Hepatocyte (in vitro differentiated cells): ENCODE data around the gene HYLS1. TPM values are rescaled to one million over a fixed set of nuclear protein-coding genes. Genes with fewer than 3 reads are reported as not detected.
A peak's percentile ranks its signal among the peaks of the same experiment; 100 is the strongest.

Experiments used
- DNase-seq: peaks from one replicate; pipeline ENCODE4 v3.0.0-alpha.2; 2016; ENCODE audit warnings: low spot score
- H2AFZ ChIP-seq: fragments of 200-600 bp; sonication (generic); 2 replicates; pipeline ENCODE4 v1.6.0; 2016; ENCODE audit warnings: antibody characterized with exemption, mild to moderate bottlenecking
- H3K27ac ChIP-seq: fragments of 200-600 bp; sonication (generic); 2 replicates; pipeline ENCODE4 v1.5.1; 2016; ENCODE audit warnings: mild to moderate bottlenecking
- H3K27me3 ChIP-seq: fragments of 200-600 bp; sonication (generic); 2 replicates; pipeline ENCODE4 v1.6.1; 2016
- H3K36me3 ChIP-seq: fragments of 200-600 bp; sonication (generic); replicated peaks from 2 replicates; pipeline ENCODE4 v1.5.1; 2016; ENCODE audit warnings: low read depth; ENCODE audit not compliant: insufficient read depth
- H3K4me1 ChIP-seq: fragments of 200-600 bp; sonication (generic); 2 replicates; pipeline ENCODE4 v1.5.1; 2016; ENCODE audit warnings: mild to moderate bottlenecking, moderate library complexity; ENCODE audit not compliant: insufficient read depth
- H3K4me2 ChIP-seq: fragments of 200-600 bp; sonication (generic); 2 replicates; pipeline ENCODE4 v1.6.0; 2016
- H3K4me3 ChIP-seq: fragments of 200-600 bp; sonication (generic); 2 replicates; pipeline ENCODE4 v1.5.1; 2016; ENCODE audit warnings: mild to moderate bottlenecking
- H3K79me2 ChIP-seq: fragments of 200-600 bp; sonication (generic); 2 replicates; pipeline ENCODE4 v1.6.0; 2017; ENCODE audit warnings: mild to moderate bottlenecking
- H3K9me2 ChIP-seq: fragments of 200-600 bp; sonication (generic); replicated peaks from 2 replicates; pipeline ENCODE4 v1.6.0; 2017; ENCODE audit warnings: mild to moderate bottlenecking; ENCODE audit not compliant: insufficient read depth
- H3K9me3 ChIP-seq: fragments of 200-600 bp; sonication (generic); 2 replicates; pipeline ENCODE4 v1.5.1; 2016; ENCODE audit warnings: low read depth, mild to moderate bottlenecking
- H4K20me1 ChIP-seq: fragments of 200-600 bp; sonication (generic); 2 replicates; pipeline ENCODE4 v1.6.0; 2016; ENCODE audit warnings: mild to moderate bottlenecking; ENCODE audit not compliant: insufficient read depth, poor library complexity, severe bottlenecking
- EZH2 ChIP-seq: fragments of 200-600 bp; sonication (generic); IDR thresholded peaks from 2 replicates; pipeline ENCODE4 v1.6.1; 2016; ENCODE audit warnings: antibody characterized with exemption, mild to moderate bottlenecking, borderline replicate concordance
- EZH2phosphoT487 ChIP-seq: fragments of 200-600 bp; sonication (generic); IDR thresholded peaks from one replicate; pipeline ENCODE4 v1.6.1; 2018; ENCODE audit warnings: antibody characterized with exemption, mild to moderate bottlenecking, low read depth, moderate library complexity; ENCODE audit not compliant: unreplicated experiment, severe bottlenecking
- WGBS: methylation state at CpG from one replicate; pipeline ENCODE4 v1.1.6; 2016; ENCODE audit warnings: low lambda C conversion rate; ENCODE audit errors: missing lambda C conversion rate; 5-methylcytosine and 5-hydroxymethylcytosine counted together
- polyA plus RNA-seq: library from polyadenylated mRNA; unstranded; fragments of >200 nt; fragmentation: Nextera tagmentation; extraction: Ambion mirVana; gene quantifications from 2 replicates; pipeline ENCODE4 v1.2.1, GENCODE V29; 2016
- total RNA-seq: library from RNA; depleted of rRNA; stranded (reverse); fragments of >200 nt; gene quantifications from 2 replicates; pipeline ENCODE4 v1.2.3, GENCODE V29; 2014
- TF ChIP-seq, protein P1 (sequence below): fragments of 200-600 bp; sonication (generic); IDR thresholded peaks from 2 replicates; pipeline ENCODE4 v1.5.1; 2016; ENCODE audit warnings: antibody characterized with exemption, mild to moderate bottlenecking; ENCODE audit not compliant: poor library complexity

Gene HYLS1
- total and polyA plus RNA-seq, 2 experiments from 2014 or later = 5.4 to 5.7 TPM

DNA sequence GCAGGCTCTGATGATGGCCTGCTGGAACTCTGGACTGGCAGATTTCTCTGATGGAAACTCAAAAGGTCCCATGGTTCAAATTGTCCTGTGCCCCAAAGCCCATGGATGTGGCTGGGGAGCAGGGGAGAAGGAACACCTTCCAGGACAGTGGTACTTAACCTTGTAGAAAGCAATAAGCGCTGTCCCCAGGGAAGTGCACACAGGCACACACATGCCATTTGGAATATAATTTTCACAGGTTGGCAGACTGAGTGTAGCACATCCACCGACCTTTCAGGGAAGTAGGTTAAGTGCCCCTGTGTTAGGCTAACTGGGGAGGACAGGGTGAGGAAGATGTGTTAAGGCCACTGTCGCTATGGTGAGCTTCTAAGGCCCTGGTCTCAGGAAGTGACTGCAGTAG, 34.7 kb downstream of the HYLS1 start:
- Histone ChIP-seq H3K9me3 (no peaks in the 10 kb centered on the region), H3K27ac (no peak overlapping the region), H4K20me1 (no peaks in the 10 kb centered on the region), H3K9me2 (no peaks in the 10 kb centered on the region), H3K4me2 (no peak overlapping the region), H3K36me3 (no peaks in the 10 kb centered on the region), H2AFZ (no peak overlapping the region), H3K79me2 (no peaks in the 10 kb centered on the region), H3K4me3 (no peak overlapping the region), H3K27me3 (peaks cover 4% of the 10 kb centered on the region), H3K4me1 (peaks cover 15% of the 10 kb centered on the region)
- 87% methylated on average over 3 of the region's 3 CpGs for WGBS
- DNase-seq = no peak
- TF ChIP-seq, protein P1, sequence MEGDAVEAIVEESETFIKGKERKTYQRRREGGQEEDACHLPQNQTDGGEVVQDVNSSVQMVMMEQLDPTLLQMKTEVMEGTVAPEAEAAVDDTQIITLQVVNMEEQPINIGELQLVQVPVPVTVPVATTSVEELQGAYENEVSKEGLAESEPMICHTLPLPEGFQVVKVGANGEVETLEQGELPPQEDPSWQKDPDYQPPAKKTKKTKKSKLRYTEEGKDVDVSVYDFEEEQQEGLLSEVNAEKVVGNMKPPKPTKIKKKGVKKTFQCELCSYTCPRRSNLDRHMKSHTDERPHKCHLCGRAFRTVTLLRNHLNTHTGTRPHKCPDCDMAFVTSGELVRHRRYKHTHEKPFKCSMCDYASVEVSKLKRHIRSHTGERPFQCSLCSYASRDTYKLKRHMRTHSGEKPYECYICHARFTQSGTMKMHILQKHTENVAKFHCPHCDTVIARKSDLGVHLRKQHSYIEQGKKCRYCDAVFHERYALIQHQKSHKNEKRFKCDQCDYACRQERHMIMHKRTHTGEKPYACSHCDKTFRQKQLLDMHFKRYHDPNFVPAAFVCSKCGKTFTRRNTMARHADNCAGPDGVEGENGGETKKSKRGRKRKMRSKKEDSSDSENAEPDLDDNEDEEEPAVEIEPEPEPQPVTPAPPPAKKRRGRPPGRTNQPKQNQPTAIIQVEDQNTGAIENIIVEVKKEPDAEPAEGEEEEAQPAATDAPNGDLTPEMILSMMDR = no peak
- TF ChIP-seq EZH2 (no peak), EZH2phosphoT487 (no peak)

DNA sequence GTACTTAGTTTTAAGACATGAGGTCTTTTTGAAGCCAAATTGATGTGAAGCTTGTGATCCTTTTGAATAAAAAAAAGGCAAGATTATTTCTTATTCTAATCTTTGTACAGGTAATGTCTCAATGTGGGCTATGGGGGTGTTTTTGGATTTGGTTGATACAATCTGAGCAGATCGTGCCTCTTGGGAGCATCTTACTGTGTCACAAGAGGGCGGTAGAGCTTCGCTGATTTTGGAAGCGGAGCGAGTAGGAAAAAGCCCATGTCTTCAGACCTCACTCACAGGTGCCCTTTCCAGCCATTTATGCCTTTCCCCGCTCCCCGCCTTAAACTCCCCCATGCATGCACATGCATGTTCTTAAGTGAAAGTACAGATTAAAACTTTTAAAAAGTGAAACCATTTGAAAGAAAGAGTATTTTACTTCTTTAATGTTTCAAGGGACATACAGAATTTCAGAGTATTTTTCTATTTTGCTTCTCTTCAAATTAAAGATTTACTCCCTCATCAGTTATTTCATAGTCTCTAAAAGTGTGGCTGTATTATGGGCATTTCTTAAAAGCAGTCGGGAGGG, 35.6 kb downstream of the HYLS1 start:
- peaks cover 15% of the 10 kb centered on the region for H3K4me1 ChIP-seq
- no peaks in the 10 kb centered on the region for H3K79me2 ChIP-seq
- H4K20me1 ChIP-seq = no peaks in the 10 kb centered on the region
- H3K4me3 ChIP-seq = no peak overlapping the region
- H3K36me3 ChIP-seq = no peaks in the 10 kb centered on the region
- DNase-seq = peak; percentile 86
- no peaks in the 10 kb centered on the region for H3K27me3 ChIP-seq
- no peak overlapping the region for H3K27ac ChIP-seq
- no peak overlapping the region for H2AFZ ChIP-seq
- no peaks in the 10 kb centered on the region for H3K9me3 ChIP-seq
- no peak overlapping the region for H3K4me2 ChIP-seq
- H3K9me2 ChIP-seq = no peaks in the 10 kb centered on the region
- 11% methylated on average over 8 of the region's 8 CpGs for WGBS
- no peak for TF ChIP-seq EZH2phosphoT487
- TF ChIP-seq, protein P1 = peak; percentile 81

DNA sequence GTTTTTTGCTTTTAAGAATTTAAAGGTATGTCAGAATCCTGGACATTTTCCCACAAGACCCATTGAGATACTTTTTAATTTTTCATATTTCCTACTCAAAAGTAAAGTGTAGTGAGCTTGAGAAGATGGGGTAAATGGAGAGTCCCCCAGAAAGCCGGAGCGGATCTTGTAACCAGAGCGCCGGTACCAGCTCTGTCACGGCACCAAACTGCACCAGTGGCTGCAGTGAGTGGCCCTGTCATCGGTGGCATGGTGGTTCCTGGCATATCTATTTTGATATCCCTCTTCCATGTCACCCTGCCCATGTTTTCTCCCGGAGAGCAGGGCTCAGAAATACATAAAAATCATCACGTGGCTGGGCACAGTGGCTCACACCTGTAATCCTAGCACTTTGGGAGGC, 36.2 kb downstream of the HYLS1 start:
- Histone ChIP-seq H3K27ac (no peak overlapping the region), H2AFZ (no peak overlapping the region), H3K9me2 (no peaks in the 10 kb centered on the region), H3K4me3 (no peak overlapping the region), H3K36me3 (no peaks in the 10 kb centered on the region), H3K4me1 (peaks cover 15% of the 10 kb centered on the region), H3K27me3 (no peaks in the 10 kb centered on the region), H3K79me2 (no peaks in the 10 kb centered on the region), H3K4me2 (no peak overlapping the region), H4K20me1 (no peaks in the 10 kb centered on the region), H3K9me3 (no peaks in the 10 kb centered on the region)
- no peak for DNase-seq
- no peak for TF ChIP-seq EZH2phosphoT487
- TF ChIP-seq EZH2 = no peak
- TF ChIP-seq, protein P1 = no peak
- 94% methylated on average over 8 of the region's 8 CpGs for WGBS
